SK-N-SH treated with all-trans-retinoic acid at 6 μM for 48 hours (cell line): ENCODE data around the gene MESD.

Source experiments
- ATAC-seq: fragments of 200-7000 bp; cut with Tn5 transposase; 3 replicates; pipeline ENCODE4 v1.9.1; 2020; ENCODE audit warnings: mild to moderate bottlenecking, moderate library complexity
- ARNTL ChIP-seq: fragments of 450-650 bp; formaldehyde crosslinking; IDR thresholded peaks from 2 replicates; pipeline ENCODE4 v1.5.0; 2020; ENCODE audit warnings: low read depth, mild to moderate bottlenecking, moderate library complexity, borderline replicate concordance
- BACH2 ChIP-seq: fragments of 250-450 bp; sonication (Bioruptor Pico); IDR thresholded peaks from 2 replicates; pipeline ENCODE4 v1.9.0; 2021; ENCODE audit warnings: mild to moderate bottlenecking, borderline replicate concordance
- CREB5 ChIP-seq: fragments of 250-450 bp; sonication (Bioruptor Pico); IDR thresholded peaks from 2 replicates; pipeline ENCODE4 v1.5.1; 2020; ENCODE audit warnings: low read depth, mild to moderate bottlenecking, moderate library complexity
- CSDC2 ChIP-seq: fragments of 250-450 bp; sonication (Bioruptor Pico); IDR thresholded peaks from 2 replicates; pipeline ENCODE4 v1.5.0; 2020; ENCODE audit warnings: mild to moderate bottlenecking, moderate library complexity
- CSRNP3 ChIP-seq: fragments of 250-450 bp; sonication (Bioruptor Pico); IDR thresholded peaks from 2 replicates; pipeline ENCODE4 v1.5.1; 2021; ENCODE audit warnings: mild to moderate bottlenecking, moderate library complexity
- GLIS3 ChIP-seq: fragments of 250-450 bp; sonication (Bioruptor Pico); IDR thresholded peaks from 2 replicates; pipeline ENCODE4 v1.5.0; 2020; ENCODE audit warnings: mild to moderate bottlenecking, moderate library complexity
- ISL1 ChIP-seq: fragments of 250-450 bp; sonication (Bioruptor Pico); IDR thresholded peaks from 2 replicates; pipeline ENCODE4 v2.1.2; 2022; ENCODE audit warnings: mild to moderate bottlenecking, moderate library complexity
- OSR1 ChIP-seq: fragments of 250-450 bp; sonication (Bioruptor Pico); IDR thresholded peaks from 2 replicates; pipeline ENCODE4 v1.8.0; 2022; ENCODE audit warnings: moderate library complexity, mild to moderate bottlenecking, inconsistent platforms
- PATZ1 ChIP-seq: fragments of 250-450 bp; sonication (Bioruptor Pico); IDR thresholded peaks from 2 replicates; pipeline ENCODE4 v1.8.0; 2020; ENCODE audit warnings: mild to moderate bottlenecking, moderate library complexity, borderline replicate concordance
- POU6F1 ChIP-seq: fragments of 250-450 bp; sonication (Bioruptor Pico); IDR thresholded peaks from 2 replicates; pipeline ENCODE4 v1.8.0; 2021; ENCODE audit warnings: low read depth, mild to moderate bottlenecking, moderate library complexity, borderline replicate concordance
- PPARA ChIP-seq: fragments of 250-450 bp; sonication (Bioruptor Pico); IDR thresholded peaks from 2 replicates; pipeline ENCODE4 v1.5.0; 2020; ENCODE audit warnings: mild to moderate bottlenecking, borderline replicate concordance
- RARB ChIP-seq: fragments of 250-450 bp; sonication (Bioruptor Pico); IDR thresholded peaks from 2 replicates; pipeline ENCODE4 v1.8.0; 2021; ENCODE audit warnings: mild to moderate bottlenecking, moderate library complexity
- SNAI2 ChIP-seq: fragments of 250-450 bp; sonication (Bioruptor Pico); IDR thresholded peaks from 2 replicates; pipeline ENCODE4 v1.5.0; 2020; ENCODE audit warnings: mild to moderate bottlenecking, moderate library complexity
- TCF4 ChIP-seq: fragments of 250-450 bp; sonication (Bioruptor Pico); IDR thresholded peaks from 2 replicates; pipeline ENCODE4 v1.8.0; 2021; ENCODE audit warnings: mild to moderate bottlenecking, moderate library complexity, borderline replicate concordance
- TOX ChIP-seq: fragments of 250-450 bp; sonication (Bioruptor Pico); IDR thresholded peaks from 2 replicates; pipeline ENCODE4 v1.8.0; 2021; ENCODE audit warnings: mild to moderate bottlenecking, moderate library complexity, borderline replicate concordance
- TSHZ2 ChIP-seq: fragments of 250-450 bp; sonication (Bioruptor Pico); IDR thresholded peaks from 2 replicates; pipeline ENCODE4 v1.5.0; 2020; ENCODE audit warnings: mild to moderate bottlenecking, moderate library complexity
- ZC3H10 ChIP-seq: fragments of 250-450 bp; sonication (Bioruptor Pico); IDR thresholded peaks from 2 replicates; pipeline ENCODE4 v1.5.1; 2021; ENCODE audit warnings: mild to moderate bottlenecking, moderate library complexity
- ZFP3 ChIP-seq: fragments of 250-450 bp; sonication (Bioruptor Pico); IDR thresholded peaks from 2 replicates; pipeline ENCODE4 v1.5.0; 2020; ENCODE audit warnings: mild to moderate bottlenecking, moderate library complexity
- ZNF565 ChIP-seq: fragments of 450-650 bp; formaldehyde crosslinking; conservative IDR thresholded peaks from 2 replicates; pipeline ENCODE4 v1.5.0; 2020; ENCODE audit warnings: low read depth, mild to moderate bottlenecking, moderate library complexity
- ZNF70 ChIP-seq: fragments of 450-650 bp; formaldehyde crosslinking; IDR thresholded peaks from 2 replicates; pipeline ENCODE4 v1.5.0; 2020; ENCODE audit warnings: mild to moderate bottlenecking, moderate library complexity
- ZNF8 ChIP-seq: fragments of 450-650 bp; formaldehyde crosslinking; IDR thresholded peaks from 2 replicates; pipeline ENCODE4 v1.5.0; 2020; ENCODE audit warnings: mild to moderate bottlenecking, moderate library complexity

Gene MESD

GRCh38 chr15:80972276-80972675 is 17.3 kb downstream of the MESD start:
- no peak for TF ChIP-seq PPARA (CRISPR knock-in tag)
- TF ChIP-seq ZC3H10 (CRISPR knock-in tag), result no peak
- no peak for TF ChIP-seq ZFP3 (CRISPR knock-in tag)
- TF ChIP-seq CSDC2 (CRISPR knock-in tag), result no peak
- TF ChIP-seq RARB (CRISPR knock-in tag), result no peak
- no peak for TF ChIP-seq OSR1 (CRISPR knock-in tag)
- TF ChIP-seq BACH2 (CRISPR knock-in tag), result no peak
- no peak for TF ChIP-seq TSHZ2 (CRISPR knock-in tag)
- TF ChIP-seq CREB5 (CRISPR knock-in tag), result no peak
- TF ChIP-seq ZNF70 (CRISPR knock-in tag), result no peak
- TF ChIP-seq TOX (CRISPR knock-in tag), result no peak
- no peak for TF ChIP-seq TCF4 (CRISPR knock-in tag)
- no peak for TF ChIP-seq CSRNP3 (CRISPR knock-in tag)
- TF ChIP-seq ZNF565 (CRISPR knock-in tag), result no peak
- TF ChIP-seq POU6F1 (CRISPR knock-in tag), result no peak
- TF ChIP-seq SNAI2 (CRISPR knock-in tag), result no peak
- TF ChIP-seq GLIS3 (CRISPR knock-in tag), result no peak
- no peak for TF ChIP-seq ARNTL
- TF ChIP-seq ZNF8 (CRISPR knock-in tag), result no peak
- ATAC-seq, result no peak

GRCh38 chr15:80971143-80971542 is 18.5 kb downstream of the MESD start:
- no peak for TF ChIP-seq CSDC2 (CRISPR knock-in tag)
- no peak for TF ChIP-seq ISL1 (CRISPR knock-in tag)
- no peak for TF ChIP-seq ZFP3 (CRISPR knock-in tag)
- no peak for TF ChIP-seq TCF4 (CRISPR knock-in tag)
- TF ChIP-seq PATZ1, result no peak
- no peak for TF ChIP-seq CSRNP3 (CRISPR knock-in tag)
- no peak for TF ChIP-seq ZNF8 (CRISPR knock-in tag)
- TF ChIP-seq, all 23 proteins: peak for 0
- no peak for ATAC-seq
